IMR-90 (cell line): ENCODE measurements around the gene LIX1. TPM values are rescaled to one million over a fixed set of nuclear protein-coding genes. Genes with fewer than 3 reads are reported as not detected.

Experiments used
- ATAC-seq: fragments of 200-7000 bp; cut with Tn5 transposase; 2 replicates; pipeline ENCODE4 v1.9.1; 2020; ENCODE audit warnings: low read depth, mild to moderate bottlenecking, moderate library complexity
- BruUV-seq: library from RNA; stranded (reverse); fragments of 400-500 nt; replicated peaks from 2 replicates; lab custom pipeline; 2021; lab: Mats Ljungman, UMichigan
- CTCF ChIA-PET: fragments of 300-600 bp; formaldehyde crosslinking; extraction: SDS; loops from one replicate; lab custom pipeline; 2021; ENCODE audit warnings: antibody characterized with exemption; lab: Yijun Ruan, JAX
- POLR2A ChIA-PET: fragments of 300-600 bp; sonication (Branson Sonifier 250); formaldehyde crosslinking; loops from one replicate; lab custom pipeline; 2022; ENCODE audit warnings: antibody characterized with exemption; ENCODE audit not compliant: unreplicated experiment; lab: Charles Lee
- DNase-seq: peaks from one replicate; pipeline ENCODE4 v3.0.0; 2013
- H2AFZ ChIP-seq: replicated peaks from 2 replicates; pipeline ENCODE3; 2013; ENCODE audit warnings: low read length, mild to moderate bottlenecking; ENCODE audit not compliant: poor library complexity
- H2AK5ac ChIP-seq: 2 replicates; pipeline ENCODE4 v1.6.1; 2013; ENCODE audit warnings: low read depth, low read length, inconsistent platforms
- H2AK9ac ChIP-seq: replicated peaks from 2 replicates; pipeline ENCODE3; 2013; ENCODE audit warnings: mild to moderate bottlenecking, low read depth, low read length, moderate library complexity; ENCODE audit not compliant: poor library complexity
- H2BK120ac ChIP-seq: 2 replicates; pipeline ENCODE4 v1.6.1; 2013; ENCODE audit warnings: low read depth, low read length, inconsistent platforms
- H2BK15ac ChIP-seq: 3 replicates; pipeline ENCODE4 v1.6.1; 2013; ENCODE audit warnings: low read depth, low read length, inconsistent platforms
- H2BK20ac ChIP-seq: 2 replicates; pipeline ENCODE4 v1.6.1; 2013; ENCODE audit warnings: low read depth, mild to moderate bottlenecking, inconsistent platforms, low read length, moderate library complexity
- H2BK5ac ChIP-seq: 2 replicates; pipeline ENCODE4 v1.6.1; 2013; ENCODE audit warnings: mild to moderate bottlenecking, low read depth, low read length, inconsistent platforms; ENCODE audit not compliant: poor library complexity, severe bottlenecking
- H3K14ac ChIP-seq: replicated peaks from 2 replicates; pipeline ENCODE4 v1.6.1; 2013; ENCODE audit warnings: low read depth, low read length, inconsistent platforms
- H3K18ac ChIP-seq: 2 replicates; pipeline ENCODE4 v1.6.1; 2013; ENCODE audit warnings: low read depth, low read length, control low read depth
- H3K23ac ChIP-seq: 2 replicates; pipeline ENCODE4 v1.6.1; 2013; ENCODE audit warnings: low read depth, low read length, inconsistent platforms
- H3K27ac ChIP-seq: 2 replicates; pipeline ENCODE4 v1.5.1; 2013; ENCODE audit warnings: mild to moderate bottlenecking, control low read depth, low read length; ENCODE audit not compliant: insufficient read depth
- H3K27me3 ChIP-seq: 2 replicates; pipeline ENCODE4 v1.6.1; 2013; ENCODE audit warnings: low read length; ENCODE audit not compliant: control insufficient read depth, insufficient read depth
- H3K36me3 ChIP-seq: 2 replicates; pipeline ENCODE4 v1.6.1; 2013; ENCODE audit warnings: low read length, mixed read lengths; ENCODE audit not compliant: control insufficient read depth, insufficient read depth
- H3K4ac ChIP-seq: 2 replicates; pipeline ENCODE4 v1.6.1; 2013; ENCODE audit warnings: low read depth, low read length, inconsistent platforms
- H3K4me1 ChIP-seq: 2 replicates; pipeline ENCODE4 v1.6.1; 2013; ENCODE audit warnings: low read length, mixed read lengths; ENCODE audit not compliant: control insufficient read depth, insufficient read depth
- H3K4me2 ChIP-seq: 2 replicates; pipeline ENCODE4 v1.6.1; 2013; ENCODE audit warnings: low read depth, mild to moderate bottlenecking, control low read depth, low read length, moderate library complexity
- H3K4me3 ChIP-seq: 2 replicates; pipeline ENCODE4 v1.5.1; 2013; ENCODE audit warnings: low read depth, mild to moderate bottlenecking, control low read depth, low read length, moderate library complexity; ENCODE audit not compliant: insufficient read depth
- H3K56ac ChIP-seq: 2 replicates; pipeline ENCODE4 v1.6.1; 2013; ENCODE audit warnings: low read length, inconsistent platforms; ENCODE audit not compliant: insufficient read depth; ENCODE audit errors: extremely low read depth
- H3K79me1 ChIP-seq, 2 experiments: 2 replicates each; pipeline ENCODE4 v1.6.1; 2013; ENCODE audit warnings: low read length in 2 of 2, inconsistent platforms in 1 of 2, low read depth in 1 of 2
- H3K9ac ChIP-seq: 2 replicates; pipeline ENCODE4 v1.6.1; 2013; ENCODE audit warnings: low read depth, low read length, control low read depth
- H3K9me1 ChIP-seq: 2 replicates; pipeline ENCODE4 v1.6.1; 2013; ENCODE audit warnings: low read length, inconsistent platforms; ENCODE audit not compliant: insufficient read depth
- H3K9me3 ChIP-seq: 2 replicates; pipeline ENCODE4 v1.6.1; 2013; ENCODE audit warnings: low read length; ENCODE audit not compliant: control insufficient read depth, insufficient read depth
- H4K20me1 ChIP-seq: 2 replicates; pipeline ENCODE4 v1.6.1; 2013; ENCODE audit warnings: low read length, inconsistent platforms; ENCODE audit not compliant: insufficient read depth
- H4K5ac ChIP-seq: 2 replicates; pipeline ENCODE4 v1.6.1; 2013; ENCODE audit warnings: mild to moderate bottlenecking, low read depth, low read length, control low read depth
- H4K8ac ChIP-seq, 2 experiments: 2 replicates each; pipeline ENCODE4 v1.6.1; 2013; ENCODE audit warnings: low read depth in 2 of 2, low read length in 2 of 2, control low read depth in 1 of 2, inconsistent platforms in 1 of 2
- H4K91ac ChIP-seq: 2 replicates; pipeline ENCODE4 v1.6.1; 2013; ENCODE audit warnings: low read depth, low read length, inconsistent platforms; ENCODE audit not compliant: insufficient read depth
- BHLHE40 ChIP-seq: fragments of 150-350 bp; IDR thresholded peaks from 2 replicates; pipeline ENCODE4 v1.6.1; 2016; ENCODE audit warnings: mild to moderate bottlenecking, low read depth, low read length
- CHD1 ChIP-seq: IDR thresholded peaks from 2 replicates; pipeline ENCODE4 v1.6.1; 2012; ENCODE audit warnings: low read depth, low read length, improper control_type of control experiment
- FOS ChIP-seq: fragments of 150-350 bp; IDR thresholded peaks from 2 replicates; pipeline ENCODE4 v1.6.1; 2016; ENCODE audit warnings: low read depth, low read length
- MAFK ChIP-seq: IDR thresholded peaks from 2 replicates; pipeline ENCODE4 v1.6.1; 2012; ENCODE audit warnings: low read depth, low read length, improper control_type of control experiment
- MAZ ChIP-seq: IDR thresholded peaks from 2 replicates; pipeline ENCODE4 v1.6.1; 2012; ENCODE audit warnings: low read depth, mild to moderate bottlenecking, low read length, improper control_type of control experiment, moderate library complexity, borderline replicate concordance
- NFE2L2 ChIP-seq: fragments of 150-350 bp; IDR thresholded peaks from 2 replicates; pipeline ENCODE4 v1.6.1; 2016; ENCODE audit warnings: low read depth, mild to moderate bottlenecking, low read length
- POLR2A ChIP-seq: IDR thresholded peaks from 2 replicates; pipeline ENCODE4 v1.6.1; 2012; ENCODE audit warnings: mild to moderate bottlenecking, low read depth, low read length
- RAD21 ChIP-seq: IDR thresholded peaks from 2 replicates; pipeline ENCODE4 v1.6.1; 2012; ENCODE audit warnings: low read length, improper control_type of control experiment
- RFX5 ChIP-seq: IDR thresholded peaks from 2 replicates; pipeline ENCODE4 v1.8.0; 2012; ENCODE audit warnings: low read depth, mild to moderate bottlenecking, low read length, moderate library complexity
- SMC3 ChIP-seq: fragments of 150-350 bp; IDR thresholded peaks from 2 replicates; pipeline ENCODE4 v1.6.1; 2016; ENCODE audit warnings: low read depth, mild to moderate bottlenecking, antibody characterized with exemption, low read length, moderate library complexity
- WGBS, 2 experiments: methylation state at CpG; one replicate each; pipeline versions ENCODE4 v1.1.5 to v1.1.7; 2013; ENCODE audit warnings: missing lambda C conversion rate in 2 of 2; ENCODE audit not compliant: insufficient read length in 1 of 2; ENCODE audit errors: extremely low coverage in 2 of 2; 5-methylcytosine and 5-hydroxymethylcytosine counted together
- dilution Hi-C: fragments of 300-500 bp; cut with HindIII; formaldehyde crosslinking; loops from one replicate; pipeline ENCODE4 v1.14.3; 2018; ENCODE audit warnings: low sequenced_read_pairs; ENCODE audit not compliant: unreplicated experiment
- in situ Hi-C: fragments of 300-500 bp; cut with MboI; formaldehyde crosslinking; loops from 3 replicates; pipeline ENCODE4 v1.14.3; 2019; ENCODE audit warnings: low sequenced_read_pairs, inconsistent platforms, mixed read lengths
- intact Hi-C: fragments of 100-400 bp; cut with micrococcal nuclease; formaldehyde crosslinking; loops from 2 replicates; pipeline ENCODE4 v1.10.0; 2022
- polyA plus RNA-seq, 3 experiments: library from polyadenylated mRNA; depleted of rRNA; stranded (reverse); fragments of >200 nt; gene quantifications; 2 replicates each; pipeline ENCODE4 v1.2.3, GENCODE V29; 2012; ENCODE audit warnings: low replicate concordance in 1 of 3
- total RNA-seq: library from RNA; depleted of rRNA; stranded (reverse); fragments of >200 nt; gene quantifications from 2 replicates; pipeline ENCODE4 v1.2.3, GENCODE V29; 2012
- TF ChIP-seq, protein P1 (sequence below): fragments of 150-350 bp; IDR thresholded peaks from 2 replicates; pipeline ENCODE4 v1.6.1; 2016; ENCODE audit warnings: low read depth, mild to moderate bottlenecking, low read length, moderate library complexity, borderline replicate concordance
- TF ChIP-seq, protein P2 (sequence below): fragments of 150-350 bp; IDR thresholded peaks from 2 replicates; pipeline ENCODE4 v1.6.1; 2017; ENCODE audit warnings: mild to moderate bottlenecking, antibody characterized with exemption, low read length, low read depth

The LIX1 gene
- total and polyA plus RNA-seq, 2 of the 4 experiments (the other 2 are of a cell fraction): not detected

DNA sequence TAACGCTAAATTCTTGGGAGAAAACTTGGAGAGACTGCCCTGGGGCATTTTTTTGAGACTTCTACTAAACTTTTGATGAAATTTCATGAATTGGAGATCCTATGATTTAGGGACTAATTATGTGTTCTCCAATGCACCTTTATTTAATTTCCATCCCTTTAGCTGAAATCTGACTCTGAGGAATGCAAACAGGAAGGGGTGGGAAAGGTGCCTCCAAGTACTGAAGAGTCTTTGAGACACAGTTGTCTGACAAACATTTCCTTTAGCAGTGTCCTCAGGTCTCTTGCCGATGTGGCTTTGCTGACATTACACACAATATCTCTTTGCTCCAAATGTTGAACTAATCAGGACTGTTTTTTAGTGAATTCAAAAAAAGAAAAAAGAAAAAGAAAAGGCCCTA lies 76.9 kb downstream of the LIX1 start:
- Histone ChIP-seq H3K56ac (no peak overlapping the region), H3K27me3 (peaks cover 15% of the 10 kb centered on the region), H2AK9ac (no peak overlapping the region), H3K9me3 (no peaks in the 10 kb centered on the region), H3K4me2 (no peak overlapping the region), H2BK20ac (no peak overlapping the region), H3K4me1 (no peaks in the 10 kb centered on the region), H2BK5ac (no peak overlapping the region), H4K91ac (no peak overlapping the region), H3K23ac (no peak overlapping the region), H2BK15ac (no peak overlapping the region), H4K20me1 (no peaks in the 10 kb centered on the region), H4K8ac (no peak overlapping the region), H3K4me3 (no peak overlapping the region), H2AFZ (no peak overlapping the region), H3K9me1 (no peaks in the 10 kb centered on the region), H3K27ac (no peak overlapping the region), H2BK120ac (no peak overlapping the region), H4K5ac (no peak overlapping the region), H3K4ac (no peak overlapping the region), H3K79me1 (no peaks in the 10 kb centered on the region), H3K36me3 (no peaks in the 10 kb centered on the region), H3K9ac (no peak overlapping the region), H3K14ac (no peak overlapping the region), H3K18ac (no peak overlapping the region), H2AK5ac (no peak overlapping the region)
- ChIA-PET POLR2A (interaction anchor here (0.6 kb wide), 1 partner anchor 845 kb away, joined by 5 read pairs; no protein-coding TSS in a partner anchor), CTCF (no interaction called here)
- WGBS, 2 experiments: no CpG with 5 or more reads among the region's 2 CpGs
- dilution Hi-C loops (no loop called here), intact Hi-C loops (no loop called here), in situ Hi-C loops (no loop called here)
- BruUV-seq: no TSS peak
- TF ChIP-seq, protein P1, sequence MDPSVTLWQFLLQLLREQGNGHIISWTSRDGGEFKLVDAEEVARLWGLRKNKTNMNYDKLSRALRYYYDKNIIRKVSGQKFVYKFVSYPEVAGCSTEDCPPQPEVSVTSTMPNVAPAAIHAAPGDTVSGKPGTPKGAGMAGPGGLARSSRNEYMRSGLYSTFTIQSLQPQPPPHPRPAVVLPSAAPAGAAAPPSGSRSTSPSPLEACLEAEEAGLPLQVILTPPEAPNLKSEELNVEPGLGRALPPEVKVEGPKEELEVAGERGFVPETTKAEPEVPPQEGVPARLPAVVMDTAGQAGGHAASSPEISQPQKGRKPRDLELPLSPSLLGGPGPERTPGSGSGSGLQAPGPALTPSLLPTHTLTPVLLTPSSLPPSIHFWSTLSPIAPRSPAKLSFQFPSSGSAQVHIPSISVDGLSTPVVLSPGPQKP: no peak
- TF ChIP-seq RFX5 (no peak), FOS (no peak), MAZ (no peak), NFE2L2 (no peak), BHLHE40 (no peak), SMC3 (no peak), RAD21 (no peak), CHD1 (no peak), MAFK (no peak), POLR2A (no peak)
- TF ChIP-seq, protein P2, sequence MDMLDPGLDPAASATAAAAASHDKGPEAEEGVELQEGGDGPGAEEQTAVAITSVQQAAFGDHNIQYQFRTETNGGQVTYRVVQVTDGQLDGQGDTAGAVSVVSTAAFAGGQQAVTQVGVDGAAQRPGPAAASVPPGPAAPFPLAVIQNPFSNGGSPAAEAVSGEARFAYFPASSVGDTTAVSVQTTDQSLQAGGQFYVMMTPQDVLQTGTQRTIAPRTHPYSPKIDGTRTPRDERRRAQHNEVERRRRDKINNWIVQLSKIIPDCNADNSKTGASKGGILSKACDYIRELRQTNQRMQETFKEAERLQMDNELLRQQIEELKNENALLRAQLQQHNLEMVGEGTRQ: no peak
- DNase-seq (no peak), ATAC-seq (no peak)
